ENCODE results near the gene E2F1.

Gene E2F1

DNA sequence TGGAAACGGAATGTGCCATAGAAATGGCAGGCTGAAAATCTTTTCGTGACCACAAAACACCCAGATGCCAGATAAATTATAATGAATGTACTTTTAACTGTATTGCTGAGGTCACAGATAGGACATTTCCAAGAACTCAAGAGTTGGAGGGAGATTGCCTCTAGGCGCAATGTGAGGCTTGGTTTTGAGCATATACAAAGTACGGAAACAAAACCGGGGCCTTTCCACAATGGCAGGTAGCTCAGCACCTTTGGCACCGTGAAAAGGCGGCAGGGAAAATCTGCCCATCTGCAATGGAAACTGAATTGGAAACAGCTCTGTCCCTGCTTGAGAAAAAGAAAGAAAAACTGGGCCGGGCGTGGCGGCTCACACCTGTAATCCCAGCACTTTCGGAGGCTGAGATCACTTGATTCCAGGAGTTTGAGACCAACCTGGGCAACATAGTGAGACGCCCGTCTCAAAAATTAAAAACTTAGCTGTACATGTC lies 34.6 kb downstream of the E2F1 start:
- H3K4me3 ChIP-seq (replicated peaks; ENCODE audit: insufficient read depth, low read length) = no peak overlapping the region
- H3K27ac ChIP-seq (replicated peaks) = no peak overlapping the region
- no peaks in the 10 kb centered on the region for H3K27me3 ChIP-seq (ENCODE audit: insufficient read depth, poor library complexity, severe bottlenecking)
- no peak for TF ChIP-seq GABPA (IDR thresholded peaks at IDR 0.05; ENCODE audit: low read depth)
- TF ChIP-seq SPI1 (IDR thresholded peaks at IDR 0.05; ENCODE audit: borderline replicate concordance, low read depth) = no peak
- TF ChIP-seq POLR2AphosphoS5 (IDR thresholded peaks at IDR 0.05; ENCODE audit: low read depth) = no peak
- no peak for TF ChIP-seq CTCF (IDR thresholded peaks at IDR 0.05; ENCODE audit: insufficient read depth, low read length)
- TF ChIP-seq REST (IDR thresholded peaks at IDR 0.05; ENCODE audit: insufficient replicate concordance, low read depth) = no peak
- no peak for DNase-seq (ENCODE audit: low read depth in 1 of 2, low spot score in 1 of 2)

- DNase-seq (ENCODE audit: low read depth in 1 of 2, low spot score in 1 of 2) = no peak
- Histone ChIP-seq H3K4me3 (replicated peaks; ENCODE audit: insufficient read depth, low read length) (no peak overlapping the region), H3K27ac (replicated peaks) (no peak overlapping the region), H3K27me3 (ENCODE audit: insufficient read depth, poor library complexity, severe bottlenecking) (no peaks in the 10 kb centered on the region)
- TF ChIP-seq CTCF (IDR thresholded peaks at IDR 0.05; ENCODE audit: insufficient read depth, low read length) (no peak), REST (IDR thresholded peaks at IDR 0.05; ENCODE audit: insufficient replicate concordance, low read depth) (no peak), SPI1 (IDR thresholded peaks at IDR 0.05; ENCODE audit: borderline replicate concordance, low read depth) (no peak), GABPA (IDR thresholded peaks at IDR 0.05; ENCODE audit: low read depth) (no peak), POLR2AphosphoS5 (IDR thresholded peaks at IDR 0.05; ENCODE audit: low read depth) (no peak)
These were observed 35.2 kb downstream of the E2F1 start for GRCh38 chr20:33650753-33651561.

- no peak overlapping the region for H3K27ac ChIP-seq (replicated peaks)
- H3K27me3 ChIP-seq (ENCODE audit: insufficient read depth, poor library complexity, severe bottlenecking) = no peaks in the 10 kb centered on the region
- H3K4me3 ChIP-seq (replicated peaks; ENCODE audit: insufficient read depth, low read length) = no peak overlapping the region
- TF ChIP-seq REST (IDR thresholded peaks at IDR 0.05; ENCODE audit: insufficient replicate concordance, low read depth) (no peak), SPI1 (IDR thresholded peaks at IDR 0.05; ENCODE audit: borderline replicate concordance, low read depth) (no peak), CTCF (IDR thresholded peaks at IDR 0.05; ENCODE audit: insufficient read depth, low read length) (no peak), GABPA (IDR thresholded peaks at IDR 0.05; ENCODE audit: low read depth) (no peak), POLR2AphosphoS5 (IDR thresholded peaks at IDR 0.05; ENCODE audit: low read depth) (no peak)
- DNase-seq (ENCODE audit: low read depth in 1 of 2, low spot score in 1 of 2) = no peak
These were observed 36.0 kb downstream of the E2F1 start for GRCh38 chr20:33650111-33650752.

Data from HL-60 (cell line).